Thoracic aorta (tissue), 2 donors: ENCODE data around the gene KIF3A. TPM values are rescaled to one million over a fixed set of nuclear protein-coding genes. Genes with fewer than 3 reads are reported as not detected.

ENCODE experiments used
- ATAC-seq: fragments of 150-250 bp; one replicate; pipeline ENCODE4 v1.8.0; 2017; ENCODE audit warnings: low read depth; ENCODE audit not compliant: insufficient number of reproducible peaks, low FRiP score
- DNase-seq: peaks from one replicate; pipeline ENCODE4 v3.0.0-alpha.2; 2020; ENCODE audit warnings: low spot score
- H3K27ac ChIP-seq, 2 donors: fragments of 200-600 bp; sonication (generic); 1 replicate in 1 of 2; 2 replicates in 1 of 2; pipeline ENCODE4 v1.5.1; 2016; ENCODE audit warnings: mild to moderate bottlenecking in 2 of 2, moderate library complexity in 2 of 2
- H3K27me3 ChIP-seq: fragments of 200-600 bp; sonication (generic); replicated peaks from 2 replicates; pipeline ENCODE4 v1.6.0; 2016; ENCODE audit warnings: mild to moderate bottlenecking; ENCODE audit not compliant: insufficient read depth
- H3K36me3 ChIP-seq: fragments of 200-600 bp; sonication (generic); one replicate; pipeline ENCODE4 v1.5.1; 2016
- H3K4me1 ChIP-seq, 2 donors: fragments of 200-600 bp; sonication (generic); 1 replicate in 1 of 2; 2 replicates in 1 of 2; pipeline versions ENCODE4 v1.5.1 to v1.6.0; 2016; ENCODE audit warnings: low read depth in 2 of 2, mild to moderate bottlenecking in 1 of 2; ENCODE audit not compliant: control insufficient read depth in 1 of 2
- H3K4me3 ChIP-seq: fragments of 200-600 bp; sonication (generic); 2 replicates; pipeline ENCODE4 v1.5.1; 2016; ENCODE audit warnings: mild to moderate bottlenecking
- H3K9me3 ChIP-seq: fragments of 200-600 bp; sonication (generic); 2 replicates; pipeline ENCODE4 v1.5.1; 2016
- CTCF ChIP-seq: fragments of 200-600 bp; sonication (generic); IDR thresholded peaks from one replicate; pipeline ENCODE4 v1.5.1; 2019; ENCODE audit warnings: antibody characterized with exemption
- total RNA-seq, 2 donors: library from RNA; depleted of rRNA; stranded (reverse); fragments of >200 nt; gene quantifications; one replicate each; pipeline versions ENCODE4 v1.1.0 to v1.2.3, GENCODE V29; 2016

Gene KIF3A
- total RNA-seq, 2 donors from 2014 or later, result 3.7 to 5.9 TPM

DNA sequence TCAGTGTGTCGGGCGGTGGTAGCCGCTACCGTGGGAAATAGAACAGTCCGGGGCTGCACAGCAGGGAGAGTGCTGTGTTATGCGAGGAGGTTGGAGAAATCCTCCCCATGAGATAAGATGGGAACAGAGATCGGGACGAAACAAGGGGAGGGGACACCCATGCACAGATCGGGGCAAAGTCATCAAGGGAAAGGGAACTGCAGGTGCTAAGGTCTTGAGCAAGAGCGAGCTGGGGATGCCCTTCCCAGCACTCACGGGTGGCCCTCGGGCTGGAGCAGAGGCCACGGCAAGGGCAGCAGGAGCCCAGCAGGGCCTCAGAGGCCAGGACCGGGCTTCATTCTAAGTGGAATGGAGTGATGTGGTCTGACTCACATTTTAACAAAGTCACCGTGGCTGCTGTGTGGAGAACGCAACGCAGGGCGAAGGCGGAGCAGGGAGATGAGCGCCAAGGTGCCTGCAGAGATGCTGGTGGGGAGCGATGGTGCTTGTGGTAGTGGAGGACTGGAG, 71.7 kb downstream of the KIF3A start:
- H3K36me3 ChIP-seq, result no peaks in the 10 kb centered on the region
- no peaks in the 10 kb centered on the region for H3K27me3 ChIP-seq
- no peak for DNase-seq
- ATAC-seq, result no peak
- no peaks in the 10 kb centered on the region for H3K9me3 ChIP-seq
- TF ChIP-seq CTCF, result no peak
- H3K4me3 ChIP-seq, result no peak overlapping the region
- no peak overlapping the region for H3K27ac ChIP-seq
- no peaks in the 10 kb centered on the region for H3K4me1 ChIP-seq

- Histone ChIP-seq H3K9me3 (no peaks in the 10 kb centered on the region), H3K27ac (no peak overlapping the region), H3K4me1 (no peaks in the 10 kb centered on the region), H3K27me3 (no peaks in the 10 kb centered on the region), H3K4me3 (no peak overlapping the region), H3K36me3 (no peaks in the 10 kb centered on the region)
- ATAC-seq, result no peak
- DNase-seq, result no peak
- no peak for TF ChIP-seq CTCF
Measured at GRCh38 chr5:132664696-132665209, 72.6 kb downstream of the KIF3A start.

DNA sequence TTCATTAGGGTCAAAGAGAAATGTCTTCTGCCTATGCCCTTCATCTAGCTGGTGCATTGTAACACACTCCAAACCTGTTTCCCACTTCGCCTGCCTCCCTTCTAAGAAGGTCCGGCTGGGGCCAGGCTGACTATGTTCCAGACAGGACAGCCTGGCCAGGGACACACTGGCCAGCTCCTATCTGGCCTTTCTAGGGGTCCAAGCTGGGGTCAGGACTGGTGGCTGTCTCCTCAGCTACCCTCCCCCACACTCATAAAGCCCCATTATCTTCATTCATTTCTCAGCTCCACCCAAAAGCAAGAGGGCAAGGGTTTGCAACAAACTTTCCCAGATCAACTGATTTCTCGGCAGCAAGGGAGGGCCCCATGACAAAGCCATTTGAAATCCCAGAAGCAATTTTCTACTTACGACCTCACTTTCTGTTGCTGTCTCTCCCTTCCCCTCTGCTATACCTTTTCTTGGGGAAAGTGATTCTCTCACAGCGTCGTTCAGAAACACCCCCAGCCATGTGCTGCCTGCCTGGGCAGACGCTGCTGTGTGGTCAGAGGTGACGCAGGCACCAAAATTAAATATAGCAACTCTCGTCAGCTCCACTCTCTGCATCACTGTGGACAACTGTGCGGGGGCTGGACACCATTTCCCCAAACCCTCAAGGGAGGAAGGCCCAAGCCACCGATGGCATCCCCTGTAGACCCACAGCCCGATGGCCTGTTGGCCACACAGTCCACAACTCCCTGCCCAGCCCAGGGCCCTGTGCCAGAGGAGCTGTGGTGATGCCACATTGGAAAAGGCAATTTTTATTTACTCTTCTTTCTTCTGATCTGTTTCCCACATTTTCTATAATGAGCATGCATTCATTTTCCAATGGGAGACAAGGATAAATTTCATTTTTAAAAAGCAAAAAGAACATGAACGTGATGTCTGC, 73.3 kb downstream of the KIF3A start:
- no peaks in the 10 kb centered on the region for H3K4me1 ChIP-seq
- ATAC-seq (no peak), DNase-seq (no peak)
- no peak for TF ChIP-seq CTCF
- no peaks in the 10 kb centered on the region for H3K36me3 ChIP-seq
- no peak overlapping the region for H3K27ac ChIP-seq
- no peaks in the 10 kb centered on the region for H3K27me3 ChIP-seq
- H3K9me3 ChIP-seq, result no peaks in the 10 kb centered on the region
- H3K4me3 ChIP-seq, result no peak overlapping the region

- Histone ChIP-seq H3K4me3 (no peak overlapping the region), H3K36me3 (no peaks in the 10 kb centered on the region), H3K4me1 (no peaks in the 10 kb centered on the region), H3K27me3 (no peaks in the 10 kb centered on the region), H3K27ac (no peak overlapping the region), H3K9me3 (no peaks in the 10 kb centered on the region)
- TF ChIP-seq CTCF, result no peak
- DNase-seq (no peak), ATAC-seq (no peak)
Measured at GRCh38 chr5:132662925-132663770, 74.2 kb downstream of the KIF3A start.

- DNase-seq (no peak), ATAC-seq (no peak)
- H3K27me3 ChIP-seq, result no peaks in the 10 kb centered on the region
Measured at GRCh38 chr5:132662004-132662401, 75.3 kb downstream of the KIF3A start.

More at GRCh38 chr5:132662004-132662401, 75.3 kb downstream of the KIF3A start:
- Histone ChIP-seq H3K4me1 (no peaks in the 10 kb centered on the region), H3K9me3 (no peaks in the 10 kb centered on the region), H3K27ac (no peak overlapping the region), H3K4me3 (no peak overlapping the region), H3K36me3 (no peaks in the 10 kb centered on the region)
- no peak for TF ChIP-seq CTCF
